Activated naive CD4-positive, alpha-beta T cell treated with anti-CD3 and anti-CD28 coated beads, Interleukin-2, amount 50 U/mL, for 24 hours (primary cell): ENCODE data around the gene TMEM184C.

Experiments
- H3K27ac Mint-ChIP-seq: one replicate; pipeline ENCODE4 v1.8.0; 2021; ENCODE audit warnings: mild to moderate bottlenecking, mixed read lengths
- H3K27me3 Mint-ChIP-seq: one replicate; pipeline ENCODE4 v1.8.0; 2021; ENCODE audit warnings: mixed read lengths
- H3K36me3 Mint-ChIP-seq: one replicate; pipeline ENCODE4 v1.8.0; 2021; ENCODE audit warnings: mixed read lengths
- H3K4me1 Mint-ChIP-seq: one replicate; pipeline ENCODE4 v1.8.0; 2021; ENCODE audit warnings: mixed read lengths
- H3K4me3 Mint-ChIP-seq: one replicate; pipeline ENCODE4 v1.8.0; 2021; ENCODE audit warnings: mild to moderate bottlenecking, mixed read lengths
- H3K9me3 Mint-ChIP-seq: one replicate; pipeline ENCODE4 v1.8.0; 2021; ENCODE audit warnings: mixed read lengths

Gene TMEM184C

DNA sequence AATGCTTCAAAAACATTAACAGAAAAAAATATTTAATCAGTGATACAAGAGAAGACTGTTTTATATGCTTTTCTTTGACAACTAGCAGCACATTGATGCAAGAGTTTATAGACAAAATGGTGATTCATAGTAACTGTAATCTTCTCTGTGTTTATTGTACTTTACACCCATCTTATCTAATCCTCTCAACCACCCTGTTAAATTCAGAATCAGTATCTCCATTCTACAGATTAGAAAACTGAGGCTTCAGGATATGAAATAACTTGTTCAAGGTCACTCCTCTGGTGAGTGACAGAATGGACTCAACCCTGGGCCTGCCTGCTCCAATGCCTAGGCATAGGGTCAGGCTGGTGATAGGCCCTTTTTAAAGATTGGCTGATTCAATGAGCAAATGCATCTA lies 26.1 kb upstream of the TMEM184C start:
- H3K36me3 Mint-ChIP-seq, result no peaks in the 10 kb centered on the region
- no peaks in the 10 kb centered on the region for H3K9me3 Mint-ChIP-seq
- H3K27ac Mint-ChIP-seq, result no peak overlapping the region
- H3K4me3 Mint-ChIP-seq, result no peak overlapping the region
- H3K4me1 Mint-ChIP-seq, result no peaks in the 10 kb centered on the region
- no peaks in the 10 kb centered on the region for H3K27me3 Mint-ChIP-seq

DNA sequence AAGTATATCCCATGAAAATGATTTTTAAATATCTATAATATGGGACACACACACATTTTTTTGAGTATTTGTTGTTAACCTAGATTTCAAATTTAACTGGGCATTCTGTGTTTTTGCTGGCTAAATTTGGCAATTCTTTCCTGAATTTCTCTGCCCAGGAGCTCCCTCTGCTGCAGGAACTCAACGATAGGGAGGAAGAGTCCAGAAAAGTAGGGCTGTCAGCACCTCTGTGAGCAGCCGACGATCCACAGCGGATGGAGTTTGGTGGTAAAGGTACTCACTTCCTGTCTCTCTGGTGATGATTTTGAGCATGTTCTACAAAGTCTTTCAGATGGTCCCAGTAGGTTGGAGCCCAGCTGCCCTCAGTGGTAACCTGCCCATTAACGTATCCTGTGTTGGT lies 23.1 kb upstream of the TMEM184C start:
- no peaks in the 10 kb centered on the region for H3K36me3 Mint-ChIP-seq
- H3K27me3 Mint-ChIP-seq, result no peaks in the 10 kb centered on the region
- no peak overlapping the region for H3K4me3 Mint-ChIP-seq
- no peak overlapping the region for H3K27ac Mint-ChIP-seq
- no peaks in the 10 kb centered on the region for H3K9me3 Mint-ChIP-seq
- H3K4me1 Mint-ChIP-seq, result no peaks in the 10 kb centered on the region

- Mint-ChIP-seq H3K4me1 (no peaks in the 10 kb centered on the region), H3K9me3 (no peaks in the 10 kb centered on the region), H3K27ac (no peak overlapping the region), H3K36me3 (no peaks in the 10 kb centered on the region), H3K4me3 (no peak overlapping the region), H3K27me3 (no peaks in the 10 kb centered on the region)
Measured at GRCh38 chr4:147594578-147594977, 22.6 kb upstream of the TMEM184C start.

GRCh38 chr4:147596377-147596776 lies 20.8 kb upstream of the TMEM184C start:
- Mint-ChIP-seq H3K27me3 (no peaks in the 10 kb centered on the region), H3K9me3 (no peaks in the 10 kb centered on the region), H3K27ac (no peak overlapping the region), H3K36me3 (no peaks in the 10 kb centered on the region), H3K4me3 (no peak overlapping the region), H3K4me1 (no peaks in the 10 kb centered on the region)

DNA sequence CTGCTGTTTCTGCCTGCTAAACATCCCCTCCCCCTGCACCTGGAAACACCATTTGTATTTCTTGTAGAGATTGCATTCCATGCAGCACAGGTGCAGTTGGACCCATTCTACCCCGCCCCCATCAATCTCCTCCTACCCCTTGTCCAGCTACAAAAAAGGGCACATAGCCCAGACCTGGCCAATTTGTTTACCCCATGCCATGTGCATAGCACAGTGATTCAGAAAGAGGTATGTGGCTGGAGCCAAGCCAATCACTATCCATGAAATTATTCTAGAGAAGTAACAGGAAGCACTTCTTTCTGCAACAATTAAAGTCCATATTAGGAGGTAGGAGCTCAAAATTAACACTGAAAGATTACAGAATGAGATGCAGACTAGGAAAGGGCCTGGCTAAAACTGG lies 20.2 kb upstream of the TMEM184C start:
- Mint-ChIP-seq H3K4me3 (no peak overlapping the region), H3K36me3 (no peaks in the 10 kb centered on the region), H3K27me3 (no peaks in the 10 kb centered on the region), H3K4me1 (no peaks in the 10 kb centered on the region), H3K9me3 (no peaks in the 10 kb centered on the region), H3K27ac (no peak overlapping the region)

- Mint-ChIP-seq H3K27me3 (no peaks in the 10 kb centered on the region), H3K9me3 (no peaks in the 10 kb centered on the region), H3K4me3 (no peak overlapping the region), H3K36me3 (no peaks in the 10 kb centered on the region), H3K27ac (no peak overlapping the region), H3K4me1 (no peaks in the 10 kb centered on the region)
Measured at GRCh38 chr4:147597561-147597960, 19.6 kb upstream of the TMEM184C start.

GRCh38 chr4:147599206-147599605 lies 18.0 kb upstream of the TMEM184C start:
- no peaks in the 10 kb centered on the region for H3K27me3 Mint-ChIP-seq
- H3K9me3 Mint-ChIP-seq, result no peaks in the 10 kb centered on the region
- no peak overlapping the region for H3K27ac Mint-ChIP-seq
- no peaks in the 10 kb centered on the region for H3K36me3 Mint-ChIP-seq
- no peaks in the 10 kb centered on the region for H3K4me1 Mint-ChIP-seq
- H3K4me3 Mint-ChIP-seq, result no peak overlapping the region

DNA sequence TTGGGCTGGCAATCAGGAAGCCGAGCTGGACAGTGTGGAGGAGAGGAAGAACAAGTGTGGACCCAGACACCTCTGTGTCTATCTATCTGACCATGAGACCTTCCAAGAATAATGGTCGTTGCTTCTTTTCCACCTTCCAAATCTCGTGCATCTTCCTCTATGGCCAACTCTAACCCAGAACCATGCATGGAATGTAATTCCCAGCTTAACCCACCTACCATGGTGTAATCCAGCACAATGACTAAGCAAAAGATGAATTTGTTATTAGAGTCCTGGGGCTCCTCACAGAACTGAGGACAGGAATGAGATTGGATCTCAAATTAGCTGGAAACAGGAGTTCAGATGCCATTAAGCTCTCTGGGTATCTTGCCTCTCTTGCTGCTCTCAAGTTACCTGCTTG lies 17.4 kb upstream of the TMEM184C start:
- Mint-ChIP-seq H3K27me3 (no peaks in the 10 kb centered on the region), H3K9me3 (no peaks in the 10 kb centered on the region), H3K27ac (no peak overlapping the region), H3K4me3 (no peak overlapping the region), H3K4me1 (no peaks in the 10 kb centered on the region), H3K36me3 (no peaks in the 10 kb centered on the region)

- Mint-ChIP-seq H3K9me3 (no peaks in the 10 kb centered on the region), H3K27me3 (peaks cover 1% of the 10 kb centered on the region), H3K4me3 (no peak overlapping the region), H3K4me1 (no peaks in the 10 kb centered on the region), H3K36me3 (peaks cover 1% of the 10 kb centered on the region), H3K27ac (no peak overlapping the region)
Measured at GRCh38 chr4:147605499-147605898, 11.7 kb upstream of the TMEM184C start.

- Mint-ChIP-seq H3K27ac (no peak overlapping the region), H3K4me1 (no peaks in the 10 kb centered on the region), H3K36me3 (peaks cover 1% of the 10 kb centered on the region)
Measured at GRCh38 chr4:147607471-147607870, 9.7 kb upstream of the TMEM184C start.

DNA sequence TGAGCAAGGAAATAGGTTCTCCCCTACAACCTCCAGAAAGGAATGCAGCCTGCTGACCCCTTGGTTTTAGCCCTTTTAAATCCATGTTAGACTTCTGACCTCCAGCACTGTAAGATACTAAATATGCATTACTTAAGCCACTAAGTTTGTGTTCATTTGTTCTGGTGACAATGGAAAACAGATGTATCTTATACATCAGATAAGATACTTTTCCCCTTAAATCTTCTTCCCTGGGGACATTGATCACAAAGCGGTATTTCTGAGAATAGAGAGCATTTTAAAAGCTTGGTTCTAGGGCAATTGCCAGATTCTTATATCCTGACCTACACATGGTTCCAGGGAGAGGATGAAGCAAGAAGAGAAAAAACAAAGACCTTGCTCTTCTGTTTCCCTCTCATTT lies 6.5 kb upstream of the TMEM184C start:
- peaks cover 1% of the 10 kb centered on the region for H3K36me3 Mint-ChIP-seq
- no peaks in the 10 kb centered on the region for H3K4me1 Mint-ChIP-seq
- no peak overlapping the region for H3K27ac Mint-ChIP-seq
- H3K4me3 Mint-ChIP-seq, result no peak overlapping the region
- peaks cover 1% of the 10 kb centered on the region for H3K27me3 Mint-ChIP-seq
- no peaks in the 10 kb centered on the region for H3K9me3 Mint-ChIP-seq

More at GRCh38 chr4:147607471-147607870, 9.7 kb upstream of the TMEM184C start:
- Mint-ChIP-seq H3K9me3 (no peaks in the 10 kb centered on the region), H3K27me3 (peaks cover 1% of the 10 kb centered on the region), H3K4me3 (no peak overlapping the region)

- H3K27me3 Mint-ChIP-seq, result no peaks in the 10 kb centered on the region
- peak overlapping the region; percentile 98 for H3K4me3 Mint-ChIP-seq
- peaks cover 29% of the 10 kb centered on the region for H3K4me1 Mint-ChIP-seq
- H3K27ac Mint-ChIP-seq, result peak overlapping the region; percentile 97
- H3K9me3 Mint-ChIP-seq, result no peaks in the 10 kb centered on the region
- peaks cover 10% of the 10 kb centered on the region for H3K36me3 Mint-ChIP-seq
Measured at GRCh38 chr4:147616849-147617172, 386 bp upstream of the TMEM184C start.

DNA sequence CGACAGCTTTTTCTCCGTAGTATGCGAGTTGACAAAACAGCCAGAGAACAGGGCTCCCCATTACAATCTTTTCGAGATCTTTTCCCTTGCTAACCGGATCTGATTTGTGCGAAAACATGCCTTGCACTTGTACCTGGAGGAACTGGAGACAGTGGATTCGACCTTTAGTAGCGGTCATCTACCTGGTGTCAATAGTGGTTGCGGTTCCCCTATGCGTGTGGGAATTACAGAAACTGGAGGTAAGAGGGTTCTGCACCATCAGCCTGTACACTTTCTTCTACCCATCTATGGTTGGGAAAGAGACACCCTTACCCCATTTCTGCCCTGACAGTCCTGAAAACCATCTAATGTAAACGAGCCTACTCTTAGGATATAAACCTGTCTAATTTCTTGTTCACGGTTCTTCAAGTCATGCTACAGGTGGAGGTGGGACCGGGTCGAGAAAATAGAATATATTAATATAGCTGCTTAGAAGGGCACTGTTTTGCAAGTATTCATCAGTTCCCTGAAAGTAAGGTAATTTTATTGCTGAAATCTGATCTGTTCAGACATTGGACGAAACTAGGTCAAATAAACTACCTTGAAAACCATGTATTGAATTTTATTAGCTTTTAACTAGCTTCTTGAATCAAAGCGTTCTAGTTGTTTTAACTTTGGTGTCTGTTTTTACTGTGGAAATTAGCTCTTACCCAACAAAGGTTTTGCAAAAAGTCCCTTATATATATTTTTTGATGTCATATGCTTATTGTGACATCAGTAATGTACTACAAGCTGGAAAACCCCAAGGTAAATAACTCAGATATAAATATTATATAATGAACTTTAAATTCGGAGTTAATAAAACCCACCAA lies 869 bp downstream of the TMEM184C start:
- H3K4me1 Mint-ChIP-seq, result peaks cover 36% of the 10 kb centered on the region
- peak overlapping the region; percentile 98 for H3K4me3 Mint-ChIP-seq
- no peaks in the 10 kb centered on the region for H3K9me3 Mint-ChIP-seq
- H3K36me3 Mint-ChIP-seq, result peaks cover 13% of the 10 kb centered on the region
- peak overlapping the region; percentile 97 for H3K27ac Mint-ChIP-seq
- no peaks in the 10 kb centered on the region for H3K27me3 Mint-ChIP-seq

- H3K4me3 Mint-ChIP-seq, result peak overlapping the region; percentile 58
- H3K27ac Mint-ChIP-seq, result peak overlapping the region; percentile 0
Measured at GRCh38 chr4:147620315-147620714, 3.1 kb downstream of the TMEM184C start.

DNA sequence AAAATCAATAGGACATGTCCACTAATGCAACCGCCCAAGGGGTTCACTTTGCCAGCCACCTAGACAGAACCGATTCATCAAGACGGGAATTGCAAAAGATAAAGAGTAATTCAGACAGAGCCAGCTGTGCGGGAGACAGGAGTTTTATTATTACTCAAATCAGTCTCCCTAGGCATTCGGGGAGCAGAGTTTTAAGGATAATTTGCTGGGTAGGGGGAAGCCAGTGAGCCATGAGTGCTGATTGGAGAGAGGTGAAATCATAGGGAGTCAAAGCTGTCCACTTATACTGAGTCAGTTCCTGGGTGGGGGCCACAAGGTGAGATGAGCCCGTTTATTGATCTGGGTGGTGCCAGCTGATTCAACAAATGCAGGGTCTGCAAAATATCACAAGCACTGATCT lies 8.5 kb downstream of the TMEM184C start:
- H3K27ac Mint-ChIP-seq, result no peak overlapping the region
- peaks cover 22% of the 10 kb centered on the region for H3K36me3 Mint-ChIP-seq
- H3K4me1 Mint-ChIP-seq, result peaks cover 31% of the 10 kb centered on the region
- no peaks in the 10 kb centered on the region for H3K9me3 Mint-ChIP-seq
- H3K4me3 Mint-ChIP-seq, result no peak overlapping the region
- H3K27me3 Mint-ChIP-seq, result no peaks in the 10 kb centered on the region

More at GRCh38 chr4:147620315-147620714, 3.1 kb downstream of the TMEM184C start:
- H3K36me3 Mint-ChIP-seq, result peaks cover 20% of the 10 kb centered on the region
- no peaks in the 10 kb centered on the region for H3K27me3 Mint-ChIP-seq
- H3K4me1 Mint-ChIP-seq, result peaks cover 44% of the 10 kb centered on the region
- H3K9me3 Mint-ChIP-seq, result no peaks in the 10 kb centered on the region

DNA sequence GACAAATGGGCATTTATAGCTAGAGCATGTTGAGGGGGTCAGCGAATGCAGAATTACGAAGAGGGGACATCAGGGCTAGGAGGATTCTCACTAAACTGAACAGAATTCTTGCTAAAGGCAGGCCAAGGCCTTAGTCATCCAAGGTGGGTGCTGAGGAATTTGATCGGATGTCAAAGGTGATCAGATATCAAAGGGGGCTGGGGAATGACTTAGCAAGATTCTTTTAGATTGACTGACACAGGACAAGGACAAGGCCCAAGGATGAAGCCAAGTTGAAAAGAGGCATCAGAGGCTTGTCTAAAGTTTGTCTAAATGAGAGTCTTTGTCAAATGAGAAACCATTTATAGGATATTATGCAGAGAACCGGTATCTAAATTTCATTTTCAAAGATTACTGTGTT lies 9.7 kb downstream of the TMEM184C start:
- no peak overlapping the region for H3K27ac Mint-ChIP-seq
- H3K4me3 Mint-ChIP-seq, result no peak overlapping the region
- no peaks in the 10 kb centered on the region for H3K9me3 Mint-ChIP-seq
- H3K36me3 Mint-ChIP-seq, result peaks cover 22% of the 10 kb centered on the region
- H3K27me3 Mint-ChIP-seq, result no peaks in the 10 kb centered on the region
- peaks cover 19% of the 10 kb centered on the region for H3K4me1 Mint-ChIP-seq

DNA sequence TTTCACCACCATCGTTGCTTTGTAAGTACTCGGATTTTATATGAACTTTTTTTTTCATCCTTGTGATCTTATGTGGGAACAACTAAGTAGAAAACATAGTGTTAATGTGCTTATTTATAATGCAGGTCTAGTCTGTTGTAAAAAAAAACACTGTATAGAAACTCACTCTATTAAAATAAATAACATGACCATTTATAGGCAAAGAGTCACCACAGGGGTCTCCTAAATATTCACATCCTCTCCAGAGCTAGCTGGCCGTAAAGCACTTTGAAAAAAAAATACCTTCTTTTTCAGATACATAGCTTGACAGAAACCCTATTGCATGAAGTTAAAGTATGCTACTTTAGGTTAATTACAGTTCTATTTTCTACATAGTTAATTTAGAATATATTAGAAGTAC lies 11.2 kb downstream of the TMEM184C start:
- no peak overlapping the region for H3K27ac Mint-ChIP-seq

More for the DNA sequence above, 11.2 kb downstream of the TMEM184C start:
- Mint-ChIP-seq H3K9me3 (no peaks in the 10 kb centered on the region), H3K27me3 (no peaks in the 10 kb centered on the region), H3K4me1 (peaks cover 11% of the 10 kb centered on the region), H3K36me3 (peaks cover 23% of the 10 kb centered on the region), H3K4me3 (no peak overlapping the region)
